GM20000 (cell line): ENCODE results near the gene ZNRF4.

ENCODE experiments used
- DNase-seq: peaks from one replicate; pipeline ENCODE4 v3.0.0; 2012; ENCODE audit warnings: low spot score
- TF ChIP-seq, protein P1 (sequence below): IDR thresholded peaks from 2 replicates; pipeline ENCODE4 v1.5.1; 2012; ENCODE audit warnings: mild to moderate bottlenecking, control low read depth; ENCODE audit errors: extremely low read depth, missing control alignments

The ZNRF4 gene

DNA sequence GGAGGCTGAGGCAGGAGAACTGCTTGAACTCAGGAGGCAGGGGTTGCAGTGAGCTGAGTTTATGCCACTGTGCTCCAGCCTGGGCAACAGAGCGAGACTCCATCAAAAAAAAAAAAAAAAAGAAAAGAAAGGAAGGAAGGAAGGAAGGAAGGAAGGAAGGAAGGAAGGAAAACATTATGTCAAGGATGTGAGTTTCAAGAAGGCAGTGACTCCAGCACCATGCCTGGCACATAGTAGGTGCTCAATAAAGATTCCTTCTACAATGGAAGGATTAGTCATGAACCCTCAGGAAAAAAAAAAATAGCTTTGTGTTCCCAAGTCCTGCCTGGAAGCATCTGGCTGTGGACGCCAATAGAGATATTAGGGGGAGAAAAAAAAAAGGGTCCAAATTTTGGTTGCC, 10.1 kb upstream of the ZNRF4 start:
- TF ChIP-seq, protein P1, sequence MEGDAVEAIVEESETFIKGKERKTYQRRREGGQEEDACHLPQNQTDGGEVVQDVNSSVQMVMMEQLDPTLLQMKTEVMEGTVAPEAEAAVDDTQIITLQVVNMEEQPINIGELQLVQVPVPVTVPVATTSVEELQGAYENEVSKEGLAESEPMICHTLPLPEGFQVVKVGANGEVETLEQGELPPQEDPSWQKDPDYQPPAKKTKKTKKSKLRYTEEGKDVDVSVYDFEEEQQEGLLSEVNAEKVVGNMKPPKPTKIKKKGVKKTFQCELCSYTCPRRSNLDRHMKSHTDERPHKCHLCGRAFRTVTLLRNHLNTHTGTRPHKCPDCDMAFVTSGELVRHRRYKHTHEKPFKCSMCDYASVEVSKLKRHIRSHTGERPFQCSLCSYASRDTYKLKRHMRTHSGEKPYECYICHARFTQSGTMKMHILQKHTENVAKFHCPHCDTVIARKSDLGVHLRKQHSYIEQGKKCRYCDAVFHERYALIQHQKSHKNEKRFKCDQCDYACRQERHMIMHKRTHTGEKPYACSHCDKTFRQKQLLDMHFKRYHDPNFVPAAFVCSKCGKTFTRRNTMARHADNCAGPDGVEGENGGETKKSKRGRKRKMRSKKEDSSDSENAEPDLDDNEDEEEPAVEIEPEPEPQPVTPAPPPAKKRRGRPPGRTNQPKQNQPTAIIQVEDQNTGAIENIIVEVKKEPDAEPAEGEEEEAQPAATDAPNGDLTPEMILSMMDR, result no peak
- DNase-seq, result no peak

DNA sequence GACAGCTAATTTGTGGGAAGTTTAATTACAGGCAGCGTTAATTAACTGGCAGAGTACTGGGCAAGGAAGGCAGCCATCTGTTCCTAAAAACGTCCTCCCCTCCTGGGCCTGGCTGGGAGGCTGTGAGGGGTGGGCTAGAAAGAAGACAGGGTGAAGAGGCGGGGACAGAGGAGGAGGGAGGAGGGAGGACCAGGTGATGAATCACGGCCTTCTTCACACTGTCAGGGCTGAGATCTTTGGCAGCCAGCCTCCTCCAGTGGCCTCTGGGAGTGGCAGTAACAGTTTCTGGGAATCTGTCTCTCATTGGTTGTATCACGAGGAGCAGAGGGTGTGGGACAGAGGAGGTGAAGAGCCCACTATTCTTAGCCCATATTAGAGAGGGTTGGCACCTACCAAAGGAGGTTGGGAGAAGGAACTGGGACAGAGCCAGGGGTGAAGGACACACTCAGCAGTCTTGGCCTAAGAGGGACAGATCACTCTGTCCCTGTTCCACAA, 9.6 kb upstream of the ZNRF4 start:
- TF ChIP-seq, protein P1, result no peak
- DNase-seq, result no peak

DNA sequence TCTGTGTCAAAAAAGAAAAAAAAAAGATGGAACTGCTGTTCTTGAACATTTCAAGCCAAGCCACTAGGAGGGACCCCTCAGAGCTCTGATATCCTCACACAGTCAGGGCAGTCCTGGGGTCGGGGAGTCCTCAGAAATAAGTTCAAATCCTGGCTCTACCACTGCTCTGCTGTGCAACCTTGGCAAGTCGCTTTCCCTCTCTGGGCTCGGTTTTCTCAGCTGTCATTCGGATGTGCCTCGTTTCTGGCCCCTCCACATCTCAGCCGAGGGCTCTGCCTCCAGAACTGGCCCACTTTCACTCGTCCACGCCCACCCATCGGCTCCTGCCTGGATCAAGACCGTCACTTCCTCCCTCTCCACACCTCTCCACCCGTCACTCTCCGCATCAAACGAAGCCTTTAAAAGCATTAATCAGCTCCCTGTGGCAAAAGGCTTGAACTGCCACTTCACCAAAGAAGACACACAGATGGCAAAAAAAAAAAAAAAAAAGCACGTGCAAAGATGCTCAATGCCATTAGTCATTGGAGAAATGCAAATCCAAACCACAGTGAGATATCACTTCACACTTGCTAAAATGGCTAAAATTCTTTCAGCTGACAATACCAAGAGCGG, 7.4 kb upstream of the ZNRF4 start:
- TF ChIP-seq, protein P1, result no peak
- no peak for DNase-seq

DNA sequence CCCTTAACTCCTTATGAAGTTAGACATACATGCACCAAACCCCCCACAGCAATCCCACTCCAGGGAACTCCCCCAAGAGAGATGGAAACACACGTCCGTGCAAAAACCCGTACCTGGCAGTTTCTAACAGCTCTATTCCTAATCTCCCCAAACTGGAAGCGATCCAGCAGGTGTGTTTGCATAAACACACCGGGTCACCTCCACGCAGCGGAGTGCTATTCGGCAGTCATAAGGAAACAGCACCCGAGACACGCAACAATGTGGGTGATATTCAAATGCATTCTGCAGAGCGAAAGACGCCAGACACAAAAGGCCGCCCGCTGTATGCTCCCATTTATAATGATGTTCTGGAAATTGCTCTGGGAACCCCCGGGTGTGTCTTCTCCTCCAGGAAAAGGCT, 6.8 kb upstream of the ZNRF4 start:
- TF ChIP-seq, protein P1, result no peak
- no peak for DNase-seq

DNA sequence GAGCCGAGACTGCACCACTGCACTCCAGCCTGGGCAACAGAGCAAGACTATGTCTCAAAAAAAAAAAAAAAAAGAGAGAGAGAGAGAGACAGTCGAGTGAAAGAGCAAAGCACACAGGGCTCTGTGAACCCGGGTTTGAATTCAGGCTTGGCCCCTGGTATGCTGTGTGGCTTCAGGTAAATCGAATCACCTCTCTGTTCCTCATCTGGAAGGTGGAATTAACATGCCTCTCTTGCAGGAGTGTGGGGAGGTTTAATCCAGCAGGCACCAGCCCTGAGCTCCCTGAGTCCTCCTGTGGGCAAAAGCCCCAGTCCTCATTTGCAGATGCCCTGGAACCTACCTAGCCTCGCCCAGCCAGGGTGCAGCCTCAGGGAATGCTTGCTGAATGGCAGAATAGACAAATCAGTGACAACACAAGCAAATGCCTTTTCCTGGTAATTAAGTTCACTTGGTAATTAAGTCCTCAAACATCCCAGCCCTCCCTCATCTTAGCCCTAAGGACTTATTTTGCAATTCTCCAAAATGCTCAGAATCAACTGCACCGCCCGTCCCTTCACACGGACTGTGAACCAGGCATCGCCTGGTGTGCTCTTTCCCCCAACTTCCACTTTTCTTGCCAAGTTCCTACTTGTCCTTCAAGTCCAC, 4.6 kb upstream of the ZNRF4 start:
- DNase-seq, result no peak
- TF ChIP-seq, protein P1, result no peak

DNA sequence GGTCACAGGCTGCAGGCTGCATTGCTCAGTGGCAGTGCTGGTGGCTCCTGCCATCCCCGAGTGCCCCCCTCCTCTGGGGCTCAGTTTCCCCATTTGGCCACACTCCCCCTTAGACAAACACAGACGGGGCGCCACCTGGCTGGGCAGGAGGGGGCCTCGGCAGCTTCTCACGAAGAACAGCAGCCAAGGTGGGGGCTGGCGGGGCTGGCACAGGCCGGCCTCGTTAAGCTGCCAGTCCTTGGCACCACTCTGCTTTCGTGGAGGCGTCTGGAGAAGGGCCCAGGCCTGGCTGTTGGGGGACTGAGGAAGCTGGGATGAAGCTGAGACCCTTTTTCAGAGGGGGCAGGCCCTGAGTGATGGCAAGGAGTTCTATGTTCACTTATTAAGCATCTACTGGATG, 3.7 kb upstream of the ZNRF4 start:
- no peak for DNase-seq
- TF ChIP-seq, protein P1, result no peak
